Measurements from ENCODE around the gene TECR.
"Not testable (repeated sequence)": the region's sequence is repeated elsewhere in the genome, so short reads cannot be mapped to it uniquely, and the experiment has no call there.

Gene TECR, protein sequence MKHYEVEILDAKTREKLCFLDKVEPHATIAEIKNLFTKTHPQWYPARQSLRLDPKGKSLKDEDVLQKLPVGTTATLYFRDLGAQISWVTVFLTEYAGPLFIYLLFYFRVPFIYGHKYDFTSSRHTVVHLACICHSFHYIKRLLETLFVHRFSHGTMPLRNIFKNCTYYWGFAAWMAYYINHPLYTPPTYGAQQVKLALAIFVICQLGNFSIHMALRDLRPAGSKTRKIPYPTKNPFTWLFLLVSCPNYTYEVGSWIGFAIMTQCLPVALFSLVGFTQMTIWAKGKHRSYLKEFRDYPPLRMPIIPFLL

DNA sequence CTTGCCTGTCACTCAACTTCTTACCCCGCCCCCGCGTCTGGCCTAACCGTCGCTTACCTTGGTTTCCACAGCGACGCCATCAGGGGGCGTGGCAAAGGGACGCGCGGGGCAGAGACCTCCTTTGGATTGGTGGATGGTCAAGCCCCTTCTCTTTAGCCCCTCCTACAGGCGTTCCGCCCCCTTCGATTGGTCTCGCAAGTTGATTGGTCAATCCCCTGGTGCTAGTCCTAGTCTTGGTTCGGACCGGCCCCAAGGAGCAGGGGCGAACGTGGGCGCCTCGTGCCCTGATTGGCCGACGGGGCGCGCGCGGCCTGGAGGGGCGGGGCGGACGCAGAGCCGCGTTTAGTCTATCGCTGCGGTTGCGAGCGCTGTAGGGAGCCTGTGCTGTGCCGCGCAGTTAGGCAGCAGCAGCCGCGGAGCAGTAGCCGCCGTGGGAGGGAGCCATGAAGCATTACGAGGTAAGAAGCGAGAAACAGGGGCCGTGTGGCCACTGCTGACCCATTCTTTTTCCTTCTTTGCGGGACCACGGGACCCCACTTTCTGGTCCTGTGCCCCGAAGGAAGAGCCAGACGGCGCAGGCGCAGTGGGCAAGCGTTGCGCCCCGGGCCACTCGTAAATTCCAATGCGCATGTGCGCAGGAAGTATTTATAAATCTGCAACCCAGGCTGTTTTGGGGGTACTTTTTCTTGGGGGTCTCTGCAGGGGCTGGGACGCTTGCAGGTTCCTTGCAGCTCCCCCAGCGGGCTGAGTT is at the start of gene TECR:
TECR (plus strand) TSS at position 341 of the 751 bp plus-strand sequence; CDS start at position 444, 103 bp downstream.
- FAIRE-seq = peak; percentile 99

DNA sequence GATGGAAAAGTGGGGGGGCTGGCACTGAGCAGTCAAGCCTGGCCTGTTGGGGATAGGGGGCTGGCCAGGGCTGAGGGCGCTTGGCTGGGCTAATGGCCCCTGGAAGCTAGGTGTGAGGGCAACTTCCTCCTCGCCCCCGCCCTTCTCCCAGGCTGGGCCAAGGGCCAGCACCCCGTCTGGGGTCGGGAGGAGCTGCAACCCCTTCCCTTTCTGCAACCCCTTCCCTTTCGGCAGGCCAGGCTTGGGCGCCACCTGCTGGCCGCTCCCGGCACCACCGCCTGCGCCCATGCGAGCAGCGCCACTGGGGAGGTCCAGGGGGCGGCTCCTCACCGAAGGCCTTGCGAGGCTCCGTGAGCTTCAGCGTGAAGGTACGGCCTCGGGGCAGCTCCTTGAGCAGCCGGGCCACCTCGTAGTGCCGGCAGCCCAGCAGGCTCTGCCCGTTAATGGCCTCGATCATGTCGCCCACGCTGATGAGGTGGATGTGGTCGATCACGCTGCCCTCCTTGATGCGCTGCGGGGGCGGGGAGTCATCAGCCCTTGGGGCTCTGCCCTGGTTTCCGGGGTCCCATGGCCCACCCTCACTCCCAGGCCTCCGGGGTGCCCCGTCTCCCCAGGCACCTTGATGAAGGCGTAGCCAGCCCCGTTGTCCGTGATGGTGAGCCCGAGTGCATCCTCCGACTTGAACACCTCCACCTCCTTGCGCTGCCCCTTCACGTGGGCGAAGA is 49.3 kb upstream of the TECR start:
- no peak for FAIRE-seq

DNA sequence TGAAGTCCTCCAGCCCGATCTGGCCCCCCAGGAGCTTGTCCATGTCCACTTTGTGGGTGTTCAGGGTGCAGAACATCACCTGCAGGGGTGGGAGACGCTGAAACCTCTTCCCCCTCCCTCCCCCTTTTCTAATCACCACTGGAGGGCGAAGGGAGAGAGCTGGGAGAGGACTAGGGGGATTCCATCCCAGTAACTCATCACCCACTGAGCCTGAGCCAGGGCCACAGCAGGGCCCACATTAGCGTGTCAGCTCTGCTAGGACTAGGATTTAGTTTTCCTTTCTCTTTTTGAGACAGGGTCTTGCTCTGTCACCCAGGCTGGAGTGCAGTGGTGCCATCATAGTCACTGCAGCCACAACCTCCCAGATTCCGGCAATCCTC is 48.7 kb upstream of the TECR start:
- no peak for FAIRE-seq

DNA sequence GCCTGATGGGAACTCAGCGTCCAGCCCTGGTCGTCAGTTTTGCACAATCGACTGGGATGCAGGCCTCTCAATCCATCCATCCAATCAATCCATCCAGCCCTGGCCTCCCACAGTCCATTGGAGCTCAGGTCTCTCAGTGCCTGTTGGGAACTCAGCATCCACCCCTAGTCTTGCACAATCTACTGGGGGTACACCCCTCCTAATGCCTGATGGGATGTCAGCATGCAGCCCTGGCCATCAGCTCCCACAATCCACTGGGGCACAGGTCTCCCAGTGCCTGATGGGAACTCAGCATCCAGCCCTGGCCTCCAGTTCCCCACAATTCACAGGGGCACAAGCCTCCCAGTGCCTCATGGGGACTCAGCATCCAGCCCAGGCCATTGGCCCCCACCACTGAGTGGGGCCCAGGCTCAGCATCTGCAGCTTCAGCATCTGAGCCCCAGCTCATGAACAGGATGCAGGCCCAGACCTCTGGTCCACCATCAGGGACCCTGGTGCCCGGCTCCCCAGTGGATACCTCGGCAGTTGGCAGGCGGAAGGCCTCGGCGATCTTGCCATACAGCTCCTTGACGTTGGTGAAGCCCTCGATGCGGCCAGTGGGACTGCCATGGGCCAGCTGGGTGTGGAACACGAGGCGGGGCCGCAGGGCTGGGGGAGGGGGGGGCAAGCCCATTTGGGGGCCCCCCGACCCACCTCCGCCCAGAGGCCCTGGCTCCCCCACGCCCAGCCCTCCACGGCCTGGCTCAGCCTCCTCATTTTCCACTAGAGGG is 47.0 kb upstream of the TECR start:
- FAIRE-seq = no peak

DNA sequence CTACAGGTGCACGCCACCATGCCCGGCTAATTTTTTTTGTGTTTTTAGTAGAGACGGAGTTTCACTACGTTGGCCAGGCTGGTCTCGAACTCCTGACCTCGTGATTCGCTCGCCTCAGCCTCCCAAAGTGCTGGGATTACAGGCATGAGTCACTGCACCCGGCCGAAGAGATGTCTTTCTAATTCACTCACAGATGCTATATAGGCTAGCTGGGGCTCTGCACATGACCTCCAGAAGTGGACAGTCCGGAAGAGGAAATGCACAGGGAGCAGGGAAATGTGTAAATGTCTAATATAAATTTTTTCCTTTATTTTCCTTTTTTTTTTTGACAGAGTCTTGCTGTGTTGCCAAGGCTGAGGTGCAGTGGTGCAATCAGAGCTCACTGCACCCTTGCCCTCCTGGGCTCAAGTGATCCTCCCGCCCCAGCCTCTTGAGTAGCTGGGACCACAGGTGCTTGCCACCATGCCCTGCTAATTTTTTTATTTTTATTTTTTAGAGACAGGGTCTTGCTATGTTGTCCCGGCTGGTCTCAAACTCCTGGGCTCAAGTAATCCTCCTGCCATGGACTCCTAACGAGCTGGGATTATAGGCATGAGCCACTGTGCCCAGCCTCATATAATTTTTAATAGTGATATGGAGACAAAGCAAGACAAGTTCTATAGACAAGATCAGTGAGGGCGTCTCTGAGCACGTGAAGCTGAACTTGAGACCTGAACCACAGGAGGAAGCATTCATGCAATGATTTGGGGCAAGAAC is 41.8 kb upstream of the TECR start:
- FAIRE-seq = no peak

DNA sequence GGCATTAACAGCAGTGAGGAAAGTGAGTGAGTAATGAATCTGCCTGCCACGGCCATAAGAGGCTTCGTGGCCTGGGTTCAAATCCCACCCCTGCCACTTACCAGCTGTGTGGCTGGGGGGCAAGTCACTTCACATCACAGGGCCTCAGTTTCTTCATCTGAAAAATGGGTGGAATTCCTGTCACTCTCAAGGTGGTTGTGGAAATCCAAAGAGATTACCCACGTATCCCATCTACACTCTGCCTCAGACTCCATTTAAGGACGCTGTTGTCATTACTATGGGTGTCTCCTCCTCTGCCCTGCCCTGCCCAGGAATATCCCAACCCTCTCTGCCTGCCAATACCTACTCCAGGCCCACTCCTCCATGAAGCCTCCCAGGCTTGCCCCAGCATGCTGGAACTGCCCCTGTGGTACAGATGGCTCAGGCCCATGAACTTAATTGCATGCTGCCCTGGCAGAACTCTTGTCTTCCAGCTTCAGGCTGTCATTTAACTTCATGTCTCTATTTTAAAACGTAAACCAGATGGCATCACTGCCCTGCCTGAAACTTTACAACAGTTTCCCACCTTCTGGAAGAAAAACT is 36.5 kb upstream of the TECR start:
- FAIRE-seq = no peak

DNA sequence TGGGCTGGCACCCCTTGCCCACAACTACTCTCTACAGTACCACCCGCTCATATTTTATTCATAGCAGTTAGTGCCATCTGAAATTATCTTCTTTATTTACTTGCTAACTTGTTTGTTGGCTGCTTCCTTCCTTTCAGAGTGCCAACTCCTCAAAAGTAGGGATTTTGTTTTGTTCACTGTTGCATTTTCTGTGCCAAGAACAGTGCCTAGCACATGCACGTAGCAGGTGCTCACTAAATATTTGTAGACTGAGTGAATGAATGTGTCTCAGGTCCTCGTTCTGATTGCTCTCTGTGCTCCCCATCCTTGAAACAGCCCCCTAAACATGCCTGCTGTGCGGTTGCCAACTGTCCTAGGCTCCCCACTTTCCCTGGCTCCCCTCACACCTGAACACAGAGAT is 35.0 kb upstream of the TECR start:
- FAIRE-seq = no peak

DNA sequence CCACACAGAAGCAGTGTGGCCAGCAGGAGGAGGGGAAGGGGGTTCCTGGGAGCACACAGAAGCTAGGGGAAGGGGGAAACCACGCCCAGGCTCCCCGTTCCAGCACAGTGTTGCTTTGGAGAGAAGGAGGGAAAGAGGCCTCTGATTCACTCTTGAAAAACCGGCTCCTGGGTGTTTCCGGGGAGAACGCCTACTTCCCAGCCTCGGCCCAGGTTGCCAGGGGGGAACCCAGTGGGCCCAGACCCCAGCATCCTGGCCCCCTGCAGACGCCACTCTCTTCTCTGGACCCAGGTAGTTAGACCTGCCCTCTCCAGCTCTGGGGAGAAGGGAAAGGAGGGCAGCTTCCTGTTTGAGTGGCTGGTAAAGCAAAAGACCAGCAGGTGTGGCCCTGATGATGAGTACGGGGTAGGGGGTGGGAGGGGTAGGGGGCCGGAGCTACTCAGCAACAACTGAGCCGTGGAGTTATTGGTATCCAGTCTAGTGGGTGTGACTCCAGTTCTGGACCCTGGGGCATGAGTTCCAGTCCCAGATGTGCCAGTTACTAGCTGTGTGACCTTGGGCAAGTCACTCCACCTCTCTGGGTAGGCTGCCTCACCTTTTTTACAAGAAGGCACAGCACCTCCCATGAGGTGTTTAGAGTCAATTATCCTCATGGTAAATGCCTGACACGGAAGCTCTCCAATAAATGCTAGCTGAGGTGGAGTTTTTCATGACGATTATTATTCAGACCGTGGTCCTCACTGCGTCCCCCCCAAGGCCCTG is 34.3 kb upstream of the TECR start:
- FAIRE-seq = no peak

DNA sequence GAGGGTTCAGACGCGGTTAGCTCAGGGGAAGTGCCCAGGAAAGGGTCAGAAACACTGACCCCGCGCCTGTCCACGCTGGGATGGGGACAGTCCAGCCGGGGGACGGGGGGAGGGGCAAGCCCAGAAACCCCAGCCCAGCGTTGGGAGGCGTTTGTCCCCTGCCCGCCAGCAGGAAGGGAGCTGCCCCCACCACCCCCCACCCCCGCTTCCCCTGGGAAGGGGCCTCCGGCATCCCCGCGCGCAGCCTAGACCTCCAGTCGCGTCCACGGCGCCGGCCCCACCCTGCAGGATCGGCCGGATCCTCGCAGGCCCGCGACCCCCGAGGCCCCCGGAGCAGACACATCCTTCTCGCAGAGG is 33.7 kb upstream of the TECR start:
- FAIRE-seq = no peak

DNA sequence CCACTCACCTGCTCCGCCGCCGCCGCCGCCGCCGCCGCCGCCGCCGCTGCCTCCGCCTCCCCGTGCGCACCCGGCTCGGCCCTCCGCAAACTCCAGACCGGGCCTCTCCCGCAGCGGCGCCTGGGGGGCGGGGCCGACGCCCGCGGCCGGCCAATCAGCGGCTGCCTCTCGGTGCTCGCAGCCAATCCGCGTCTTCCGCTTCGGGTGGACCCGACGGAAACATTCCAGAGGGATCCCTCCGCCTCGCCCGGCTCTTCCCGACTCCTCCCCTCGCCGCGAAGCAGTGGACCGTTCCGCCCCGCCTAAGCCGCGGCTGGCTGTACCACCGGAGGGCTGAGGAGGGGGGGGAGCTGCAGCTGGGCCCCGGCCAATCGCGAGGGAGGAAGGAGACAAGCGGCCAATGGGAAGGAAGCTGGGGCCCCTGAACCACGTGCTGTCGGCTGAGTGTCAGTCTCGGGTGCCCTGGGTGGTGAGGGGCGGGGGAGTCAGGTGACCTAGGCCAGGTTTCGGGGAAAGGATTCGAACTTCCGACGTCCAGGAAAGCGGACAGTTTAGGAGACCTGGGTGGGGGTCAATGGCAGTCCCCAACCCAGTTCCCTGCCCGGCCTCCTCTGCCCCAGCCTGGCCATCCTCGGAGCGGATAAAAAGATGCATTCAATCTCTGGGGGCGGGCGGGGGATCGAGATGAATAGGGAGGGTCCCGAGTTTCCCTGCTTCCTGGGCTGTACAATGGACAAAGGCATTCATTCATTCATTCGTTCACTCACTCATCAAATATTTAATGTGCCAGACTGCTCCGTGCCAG is 33.2 kb upstream of the TECR start, which contains the start of gene GIPC1:
GIPC1 (minus strand) TSS at position 99 of the 805 bp plus-strand sequence. CDS start 13,151 bp downstream, outside the sequence.
- peak; percentile 98 for FAIRE-seq

DNA sequence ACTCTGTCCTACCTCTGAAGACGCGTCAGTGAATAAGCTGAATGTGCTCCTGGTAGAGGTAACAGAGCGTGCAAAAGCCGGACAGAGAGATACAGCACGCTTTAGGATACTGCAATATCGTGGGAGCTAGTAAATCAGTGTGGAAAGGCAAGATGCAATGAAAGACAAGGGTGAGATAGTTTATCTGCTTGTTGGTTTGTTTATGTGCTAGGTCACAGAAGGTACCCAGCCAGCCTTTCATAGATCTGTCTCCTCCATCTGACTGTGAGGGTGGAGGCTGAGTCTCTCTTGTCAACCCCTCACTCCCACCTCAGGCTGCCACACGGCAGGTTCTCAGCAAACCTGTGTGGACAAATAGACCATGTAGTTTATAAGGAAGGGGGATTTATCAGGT is 32.6 kb upstream of the TECR start:
- no peak for FAIRE-seq

DNA sequence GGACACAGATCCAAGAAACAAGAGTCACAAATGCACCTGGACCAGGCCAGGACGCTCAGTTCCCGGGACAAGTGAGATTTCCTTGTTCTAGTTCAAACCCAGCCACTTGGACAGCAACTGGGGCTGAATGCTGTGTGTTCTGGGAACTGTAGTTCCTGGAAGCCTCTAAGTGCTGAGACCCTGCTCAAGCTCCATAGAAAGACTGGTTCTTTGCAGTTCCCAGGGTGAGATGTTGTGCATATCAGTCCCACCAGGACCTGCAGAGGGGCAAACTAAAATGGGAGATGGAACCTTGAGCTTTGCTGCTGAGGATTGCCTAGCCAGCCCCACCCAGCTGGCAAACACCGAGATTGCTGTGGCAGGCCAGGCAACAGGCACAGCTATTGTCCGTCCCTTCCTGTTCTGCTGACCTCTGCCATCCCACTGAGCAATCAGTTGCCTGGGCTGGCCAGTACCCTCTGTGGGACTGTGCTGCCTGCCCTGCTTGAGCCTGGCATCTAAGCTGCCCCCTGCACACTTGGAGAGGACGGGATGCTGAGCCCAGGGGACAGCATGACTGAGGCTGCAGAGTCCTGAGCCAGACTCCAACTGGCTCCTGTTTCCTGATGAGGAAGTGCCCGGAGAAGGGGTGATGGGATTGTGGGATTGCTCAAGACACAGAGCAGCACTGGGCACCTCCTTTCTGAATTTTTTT is 32.0 kb upstream of the TECR start:
- no peak for FAIRE-seq

DNA sequence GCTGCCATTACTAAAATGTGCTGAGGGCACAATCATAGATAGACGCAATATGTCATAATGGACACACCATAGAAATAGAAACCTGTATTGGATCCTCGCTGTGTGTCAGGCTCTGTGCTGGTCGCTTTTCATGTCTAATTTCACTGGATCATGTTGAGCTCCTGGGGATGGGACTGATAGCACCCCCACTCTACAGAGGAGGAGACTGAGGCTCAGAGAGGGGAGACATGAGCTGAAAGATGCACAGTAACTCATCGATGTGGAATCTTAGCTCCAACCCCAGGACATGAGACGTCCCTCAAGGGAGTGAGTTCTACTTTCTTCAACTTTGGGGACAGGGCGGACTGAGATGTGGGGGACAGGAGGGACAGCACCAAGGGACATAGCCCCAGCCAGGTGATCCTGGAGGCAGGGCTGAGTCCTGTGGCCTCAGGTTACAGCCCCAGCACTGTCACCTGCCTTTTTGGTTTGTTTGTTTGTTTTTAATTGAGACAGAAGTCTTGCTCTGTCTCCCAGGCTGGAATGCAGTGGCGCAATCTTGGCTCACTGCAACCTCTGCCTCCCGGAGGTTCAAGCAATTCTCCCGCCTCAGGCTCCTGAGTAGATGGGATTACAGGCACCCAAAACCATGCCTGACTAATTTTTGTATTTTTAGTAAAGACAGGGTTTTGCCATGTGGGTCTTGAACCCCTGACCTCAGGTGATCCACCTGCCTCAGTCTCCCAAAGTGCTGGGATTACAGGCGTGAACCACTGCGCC is 26.9 kb upstream of the TECR start:
- FAIRE-seq = no peak

DNA sequence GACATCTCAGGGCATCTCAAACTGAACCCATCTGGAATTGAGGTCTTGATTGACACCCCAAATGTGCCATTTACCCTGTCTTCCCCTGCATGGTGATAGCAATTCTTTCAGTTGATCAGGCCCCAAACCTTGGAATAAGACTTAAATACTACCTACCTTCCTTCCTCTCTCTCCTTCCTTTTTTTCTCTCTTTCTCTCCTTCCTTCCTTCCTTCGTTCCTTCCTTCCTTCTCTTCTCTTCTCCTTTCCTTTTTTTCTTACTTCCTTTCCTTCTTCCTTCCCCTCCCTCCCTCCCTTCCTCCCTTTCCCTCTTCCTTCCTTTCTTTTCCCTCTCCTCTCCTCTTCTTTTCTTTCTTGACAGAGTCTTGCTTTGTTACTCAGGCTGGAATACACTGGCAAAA is 26.1 kb upstream of the TECR start:
- FAIRE-seq = no peak

DNA sequence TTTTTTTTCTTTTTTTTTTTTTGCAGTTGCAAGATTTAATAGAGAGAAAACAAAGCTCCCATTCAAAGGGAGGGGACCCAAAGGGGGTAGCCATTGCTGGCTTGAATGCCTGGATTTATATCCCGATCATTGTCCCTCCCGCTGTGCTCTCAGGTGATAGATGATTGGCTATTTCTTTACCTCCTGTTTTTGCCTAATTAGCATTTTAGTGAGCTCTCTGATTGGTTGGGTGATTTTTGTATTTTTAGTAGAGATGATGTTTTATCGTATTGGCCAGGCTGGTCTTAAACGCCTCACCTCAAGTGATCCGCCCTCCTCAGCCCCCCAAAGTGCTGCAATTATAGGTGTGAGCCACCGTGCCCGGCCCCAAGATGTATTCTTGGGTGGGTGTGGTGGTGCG is 24.8 kb upstream of the TECR start:
- FAIRE-seq = not testable (repeated sequence)

DNA sequence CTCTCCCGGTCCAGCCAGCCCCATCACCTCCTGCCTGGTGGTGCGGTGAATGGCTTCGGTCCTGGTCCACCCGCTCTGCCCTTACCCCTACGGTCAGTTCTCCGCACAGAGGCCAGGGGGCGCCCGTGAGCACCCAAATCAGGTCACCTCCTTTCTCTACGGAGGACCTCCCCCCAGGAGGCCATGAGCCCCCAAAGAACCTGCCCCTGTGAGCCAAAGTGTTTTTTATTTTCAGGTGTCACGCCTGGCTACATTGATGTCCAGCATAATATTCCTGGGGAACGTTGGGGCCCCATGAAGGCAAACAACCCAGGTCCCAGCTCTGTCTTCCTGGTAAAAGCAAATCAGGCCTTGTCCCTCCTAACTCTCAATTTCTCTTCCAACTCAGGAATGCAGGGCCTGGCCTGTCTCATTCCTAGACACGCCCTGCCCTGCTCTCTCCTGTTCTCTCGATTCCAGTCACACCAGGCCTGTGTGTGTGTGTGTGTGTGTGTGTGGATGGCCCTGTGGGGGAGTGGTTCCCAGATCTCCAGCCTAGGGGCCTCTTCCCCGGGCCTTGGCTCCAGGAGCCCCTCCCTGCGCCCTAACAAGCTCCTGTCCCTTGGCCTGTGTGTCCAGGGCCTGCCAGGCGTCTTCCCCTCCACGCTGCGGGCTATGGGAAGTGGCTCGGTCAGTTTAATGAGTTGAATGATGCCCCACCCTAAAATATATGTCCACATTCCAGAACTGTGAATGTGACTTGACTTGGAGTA is 23.7 kb upstream of the TECR start:
- FAIRE-seq = no peak

DNA sequence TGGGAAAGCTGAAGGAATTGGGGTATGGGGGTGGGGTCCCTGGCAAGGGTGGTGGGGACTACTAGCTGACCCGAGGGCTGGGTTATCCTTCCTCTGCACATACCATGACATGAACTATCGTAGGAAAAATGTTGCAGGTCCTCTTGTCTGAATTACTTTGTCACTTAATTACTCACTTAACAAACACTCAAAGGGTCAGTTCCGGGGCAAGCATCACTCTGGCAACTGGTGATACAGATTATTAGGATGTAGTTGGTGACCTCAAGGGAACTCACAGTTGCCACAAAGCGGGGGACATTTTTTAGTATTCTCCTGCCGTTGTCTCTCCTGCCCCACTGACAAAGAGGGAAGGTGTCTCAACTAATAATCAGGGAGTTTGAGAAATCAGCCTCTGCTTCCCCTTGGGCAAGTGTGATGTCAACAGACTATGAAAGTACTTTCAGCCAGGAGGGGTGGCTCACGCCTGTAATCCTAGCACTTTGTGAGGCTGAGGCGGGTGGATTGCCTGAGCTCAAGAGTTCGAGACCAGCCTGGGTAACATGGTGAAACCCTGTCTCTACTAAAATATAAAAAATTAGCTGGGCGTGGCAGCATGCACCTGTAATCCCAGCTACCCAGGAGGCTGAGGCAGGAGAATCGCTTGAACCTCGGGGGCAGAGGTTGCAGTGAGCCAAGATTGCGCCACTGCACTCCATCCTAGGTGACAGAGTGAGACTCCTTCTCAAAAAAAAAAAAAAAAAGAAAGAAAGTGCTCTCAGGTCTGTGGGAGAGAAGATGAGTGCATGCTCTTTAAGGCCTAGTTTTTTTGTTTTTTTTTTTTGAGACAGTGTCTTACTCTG is 21.5 kb upstream of the TECR start:
- no peak for FAIRE-seq

Measured in G401.6 (cell line).